ENCODE data around the gene PGM1. TPM values are rescaled to one million over a fixed set of nuclear protein-coding genes. Genes with fewer than 3 reads are reported as not detected.

PGM1 gene
- total RNA-seq, 6 experiments from 2014 or later, result 31.6 to 46.2 (median 32.9) TPM

DNA sequence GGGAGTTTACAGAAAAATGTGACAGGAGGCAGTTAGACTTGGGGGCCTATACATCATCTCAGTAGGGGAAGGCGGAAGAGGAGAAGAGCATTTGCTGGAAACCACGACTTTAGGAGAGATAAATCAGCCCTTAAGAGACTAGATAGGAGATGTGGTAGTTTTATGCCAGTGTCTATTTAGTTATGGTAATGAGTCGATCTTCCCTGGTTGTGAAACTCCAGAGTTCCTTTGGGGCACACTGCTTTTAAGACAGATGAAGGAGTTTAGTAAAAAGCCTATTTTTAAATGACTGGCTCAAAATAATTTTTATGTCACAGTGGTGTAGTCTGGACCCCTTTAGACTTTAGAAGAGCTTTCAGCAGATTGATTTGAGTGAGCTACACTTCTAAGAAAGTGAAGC is 7.8 kb downstream of the PGM1 start:
- no peak for DNase-seq
- Mint-ChIP-seq H3K4me3 (no peak overlapping the region), H3K9me3 (no peaks in the 10 kb centered on the region)

DNA sequence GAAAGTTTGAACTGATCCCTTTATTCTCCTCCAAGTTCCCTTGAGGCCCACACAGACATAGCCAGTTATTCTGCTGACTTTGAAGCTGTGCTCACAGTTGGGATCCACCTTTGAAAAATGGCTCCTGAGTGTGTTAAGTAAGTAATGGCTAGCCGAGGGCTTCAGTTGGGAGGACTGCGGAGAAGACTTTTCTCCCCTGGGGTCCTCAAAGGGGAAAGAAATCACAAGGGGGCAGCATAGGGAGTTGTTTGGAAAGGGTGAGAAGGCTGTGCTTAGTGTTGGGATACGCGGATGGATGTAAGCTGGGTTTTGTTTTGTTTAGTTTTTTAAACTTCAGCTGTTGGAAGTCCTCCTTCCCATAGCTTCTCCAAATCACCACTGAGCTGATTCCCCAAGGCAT is 8.3 kb downstream of the PGM1 start:
- Mint-ChIP-seq H3K27ac (no peak overlapping the region), H3K4me1 (ENCODE audit: low read depth) (peaks cover 21% of the 10 kb centered on the region), H3K4me3 (no peak overlapping the region)

More for the DNA sequence above, 7.8 kb downstream of the PGM1 start:
- Mint-ChIP-seq H3K27ac (no peak overlapping the region), H3K4me1 (ENCODE audit: low read depth) (peaks cover 20% of the 10 kb centered on the region), H3K36me3 (ENCODE audit: low read depth) (no peaks in the 10 kb centered on the region), H3K27me3 (ENCODE audit: insufficient read depth) (no peaks in the 10 kb centered on the region)
- TF ChIP-seq, protein P1, sequence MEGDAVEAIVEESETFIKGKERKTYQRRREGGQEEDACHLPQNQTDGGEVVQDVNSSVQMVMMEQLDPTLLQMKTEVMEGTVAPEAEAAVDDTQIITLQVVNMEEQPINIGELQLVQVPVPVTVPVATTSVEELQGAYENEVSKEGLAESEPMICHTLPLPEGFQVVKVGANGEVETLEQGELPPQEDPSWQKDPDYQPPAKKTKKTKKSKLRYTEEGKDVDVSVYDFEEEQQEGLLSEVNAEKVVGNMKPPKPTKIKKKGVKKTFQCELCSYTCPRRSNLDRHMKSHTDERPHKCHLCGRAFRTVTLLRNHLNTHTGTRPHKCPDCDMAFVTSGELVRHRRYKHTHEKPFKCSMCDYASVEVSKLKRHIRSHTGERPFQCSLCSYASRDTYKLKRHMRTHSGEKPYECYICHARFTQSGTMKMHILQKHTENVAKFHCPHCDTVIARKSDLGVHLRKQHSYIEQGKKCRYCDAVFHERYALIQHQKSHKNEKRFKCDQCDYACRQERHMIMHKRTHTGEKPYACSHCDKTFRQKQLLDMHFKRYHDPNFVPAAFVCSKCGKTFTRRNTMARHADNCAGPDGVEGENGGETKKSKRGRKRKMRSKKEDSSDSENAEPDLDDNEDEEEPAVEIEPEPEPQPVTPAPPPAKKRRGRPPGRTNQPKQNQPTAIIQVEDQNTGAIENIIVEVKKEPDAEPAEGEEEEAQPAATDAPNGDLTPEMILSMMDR (IDR thresholded peaks at IDR 0.05), result no peak

DNA sequence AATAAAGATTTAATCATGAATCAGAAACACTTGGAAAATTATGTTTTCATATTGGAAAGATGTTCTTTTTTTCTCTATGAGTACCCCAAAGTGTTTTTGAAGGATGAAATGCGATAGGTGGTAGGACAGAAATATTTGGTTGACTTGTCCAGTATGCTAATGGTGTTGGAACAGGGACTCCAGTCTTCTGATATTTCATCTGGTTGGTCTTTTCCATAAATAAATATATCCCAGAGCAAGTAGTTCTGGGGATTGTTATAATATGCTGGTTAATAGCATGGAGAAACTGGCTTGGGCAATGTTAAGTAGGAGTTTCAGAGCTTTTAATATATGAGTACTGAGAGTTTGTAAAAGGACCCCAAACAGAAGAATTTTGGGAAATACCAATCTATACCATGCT is 8.7 kb downstream of the PGM1 start:
- Mint-ChIP-seq H3K9me3 (no peaks in the 10 kb centered on the region), H3K4me3 (no peak overlapping the region), H3K36me3 (ENCODE audit: low read depth) (no peaks in the 10 kb centered on the region), H3K27ac (no peak overlapping the region), H3K27me3 (ENCODE audit: insufficient read depth) (no peaks in the 10 kb centered on the region), H3K4me1 (ENCODE audit: low read depth) (peaks cover 26% of the 10 kb centered on the region)
- TF ChIP-seq, protein P1 (IDR thresholded peaks at IDR 0.05), result no peak
- DNase-seq, result no peak

More for the DNA sequence above, 8.3 kb downstream of the PGM1 start:
- H3K27me3 Mint-ChIP-seq (ENCODE audit: insufficient read depth), result no peaks in the 10 kb centered on the region
- no peak for DNase-seq
- TF ChIP-seq, protein P1 (IDR thresholded peaks at IDR 0.05), result no peak
- no peaks in the 10 kb centered on the region for H3K9me3 Mint-ChIP-seq
- H3K36me3 Mint-ChIP-seq (ENCODE audit: low read depth), result no peaks in the 10 kb centered on the region

DNA sequence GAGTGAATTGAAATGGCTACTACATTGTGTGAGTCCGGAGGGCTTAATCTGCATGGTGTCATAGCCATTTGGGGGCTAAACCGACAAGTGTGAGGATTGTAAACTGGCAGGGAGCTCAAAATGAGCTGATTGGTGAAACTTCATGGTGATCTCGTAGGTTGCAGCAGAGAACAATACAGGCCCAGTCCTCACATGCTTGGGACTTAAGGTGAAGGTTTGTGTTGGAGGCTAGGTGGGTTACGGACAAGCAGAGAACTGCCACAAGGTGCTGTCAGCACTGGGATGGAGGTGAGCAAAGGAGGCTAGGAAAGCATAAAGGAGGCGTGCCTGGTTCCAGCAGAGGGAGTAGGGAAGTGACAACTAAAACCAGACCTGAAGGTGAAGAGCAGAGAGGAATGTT is 9.4 kb downstream of the PGM1 start:
- Mint-ChIP-seq H3K36me3 (ENCODE audit: low read depth) (no peaks in the 10 kb centered on the region), H3K27ac (no peak overlapping the region)

DNA sequence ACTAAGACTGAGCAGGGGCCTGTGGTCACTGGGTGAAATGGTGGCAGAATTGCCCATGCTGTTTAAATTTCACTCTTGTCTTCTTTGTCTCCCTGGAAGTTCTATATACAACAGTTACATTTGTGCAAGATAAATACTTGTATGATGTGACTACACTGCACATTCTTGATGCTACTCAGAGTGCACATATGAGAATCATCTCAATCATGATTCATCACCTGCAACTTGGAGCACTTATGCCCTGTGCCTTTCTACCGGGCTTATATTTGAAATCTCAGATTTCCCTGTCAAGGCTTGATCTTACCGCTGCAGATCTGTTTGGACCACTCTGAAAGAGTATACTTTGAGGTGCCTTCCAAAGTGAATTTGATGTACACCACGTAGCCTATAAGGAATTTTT is 10.6 kb downstream of the PGM1 start:
- Mint-ChIP-seq H3K4me3 (no peak overlapping the region), H3K27me3 (ENCODE audit: insufficient read depth) (no peaks in the 10 kb centered on the region), H3K27ac (no peak overlapping the region), H3K9me3 (no peaks in the 10 kb centered on the region), H3K36me3 (ENCODE audit: low read depth) (no peaks in the 10 kb centered on the region), H3K4me1 (ENCODE audit: low read depth) (peaks cover 29% of the 10 kb centered on the region)
- peak; percentile 4 for DNase-seq
- TF ChIP-seq, protein P1 (IDR thresholded peaks at IDR 0.05), result no peak

More for the DNA sequence above, 9.4 kb downstream of the PGM1 start:
- H3K27me3 Mint-ChIP-seq (ENCODE audit: insufficient read depth), result no peaks in the 10 kb centered on the region
- DNase-seq, result no peak
- H3K4me3 Mint-ChIP-seq, result no peak overlapping the region
- peaks cover 29% of the 10 kb centered on the region for H3K4me1 Mint-ChIP-seq (ENCODE audit: low read depth)
- TF ChIP-seq, protein P1 (IDR thresholded peaks at IDR 0.05), result no peak
- H3K9me3 Mint-ChIP-seq, result no peaks in the 10 kb centered on the region

DNA sequence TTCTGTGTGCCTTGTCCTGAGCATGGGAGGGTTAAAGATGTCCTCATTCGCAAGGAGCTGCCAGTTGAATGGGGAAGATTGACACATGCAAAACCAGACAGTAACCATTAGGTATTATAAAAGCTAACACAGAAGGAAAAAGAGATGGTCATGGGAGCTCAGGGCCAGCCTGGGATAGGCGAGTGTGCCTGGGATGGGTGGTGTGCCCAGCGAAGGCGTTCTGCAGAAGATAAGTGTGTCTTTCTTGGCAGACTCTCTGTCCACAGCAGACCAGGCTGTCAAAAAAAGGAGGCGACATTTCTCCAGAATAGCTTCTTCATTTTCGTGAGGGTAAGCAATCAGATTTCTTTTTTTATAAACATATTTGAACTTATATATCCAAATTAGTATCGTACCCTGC is 14.1 kb downstream of the PGM1 start:
- H3K36me3 Mint-ChIP-seq (ENCODE audit: low read depth), result no peaks in the 10 kb centered on the region
- H3K4me3 Mint-ChIP-seq, result no peak overlapping the region
- TF ChIP-seq, protein P1 (IDR thresholded peaks at IDR 0.05), result no peak
- H3K27me3 Mint-ChIP-seq (ENCODE audit: insufficient read depth), result no peaks in the 10 kb centered on the region
- no peak for DNase-seq
- no peaks in the 10 kb centered on the region for H3K9me3 Mint-ChIP-seq
- H3K4me1 Mint-ChIP-seq (ENCODE audit: low read depth), result peaks cover 30% of the 10 kb centered on the region
- H3K27ac Mint-ChIP-seq, result no peak overlapping the region

All from HFFc6 (cell line).